Neuronal stem cell (in vitro differentiated cells): ENCODE measurements around the gene GNPAT.

ENCODE experiments used
- DNase-seq: peaks from one replicate; pipeline ENCODE4 v3.0.0-alpha.2; 2013; ENCODE audit warnings: low spot score
- H2AFZ ChIP-seq: one replicate; pipeline ENCODE4 v1.6.1; 2013; ENCODE audit warnings: mild to moderate bottlenecking, low read length, inconsistent platforms
- H2AK5ac ChIP-seq: 2 replicates; pipeline ENCODE4 v1.6.1; 2013; ENCODE audit warnings: low read depth, mild to moderate bottlenecking, inconsistent platforms, low read length, moderate library complexity, mixed read lengths
- H2BK120ac ChIP-seq: 2 replicates; pipeline ENCODE4 v1.6.1; 2013; ENCODE audit warnings: low read depth, mild to moderate bottlenecking, inconsistent platforms, low read length, moderate library complexity, mixed read lengths
- H2BK12ac ChIP-seq: one replicate; pipeline ENCODE4 v1.6.1; 2013; ENCODE audit warnings: low read length, inconsistent platforms
- H2BK15ac ChIP-seq: 2 replicates; pipeline ENCODE4 v1.6.1; 2013; ENCODE audit warnings: mild to moderate bottlenecking, low read length, inconsistent platforms, mixed read lengths
- H2BK5ac ChIP-seq: one replicate; pipeline ENCODE4 v1.6.1; 2013; ENCODE audit warnings: inconsistent platforms, mild to moderate bottlenecking, low read length, moderate library complexity
- H3K14ac ChIP-seq: one replicate; pipeline ENCODE4 v1.6.1; 2013; ENCODE audit warnings: low read length, inconsistent platforms
- H3K18ac ChIP-seq: 2 replicates; pipeline ENCODE4 v1.6.1; 2013; ENCODE audit warnings: low read length, inconsistent platforms
- H3K23ac ChIP-seq: 2 replicates; pipeline ENCODE4 v1.6.1; 2013; ENCODE audit warnings: low read depth, mild to moderate bottlenecking, mixed read lengths, low read length, inconsistent platforms; ENCODE audit not compliant: poor library complexity
- H3K27ac ChIP-seq: replicated peaks from 3 replicates; pipeline ENCODE4 v1.5.1; 2013; ENCODE audit warnings: low read length, inconsistent platforms
- H3K27me3 ChIP-seq, 3 experiments: 2 replicates each; pipeline ENCODE4 v1.6.1; 2013; ENCODE audit warnings: low read length in 3 of 3, mild to moderate bottlenecking in 2 of 3, inconsistent platforms in 1 of 3, low read depth in 1 of 3, mixed read lengths in 1 of 3, moderate library complexity in 1 of 3; ENCODE audit not compliant: control insufficient read depth in 3 of 3, insufficient read depth in 3 of 3
- H3K36me3 ChIP-seq, 2 donors: replicated peaks in 1 of 2; 2 replicates each; pipeline ENCODE4 v1.6.1; 2013; ENCODE audit warnings: low read length in 2 of 2; ENCODE audit not compliant: control insufficient read depth in 2 of 2, insufficient read depth in 2 of 2
- H3K4ac ChIP-seq: 2 replicates; pipeline ENCODE4 v1.6.1; 2013; ENCODE audit warnings: inconsistent platforms, mild to moderate bottlenecking, low read length, moderate library complexity
- H3K4me1 ChIP-seq, 2 donors: 1 replicate in 1 of 2; 2 replicates in 1 of 2; pipeline ENCODE4 v1.6.1; 2013; ENCODE audit warnings: low read length in 2 of 2, low read depth in 1 of 2; ENCODE audit not compliant: control insufficient read depth in 2 of 2, insufficient read depth in 1 of 2
- H3K4me2 ChIP-seq: one replicate; pipeline ENCODE4 v1.6.1; 2013; ENCODE audit warnings: mild to moderate bottlenecking, low read length, inconsistent platforms; ENCODE audit not compliant: insufficient read depth, poor library complexity, severe bottlenecking
- H3K4me3 ChIP-seq, 2 donors: 2 replicates each; pipeline ENCODE4 v1.5.1; 2013; ENCODE audit warnings: low read length in 2 of 2, mild to moderate bottlenecking in 2 of 2, inconsistent platforms in 1 of 2, moderate library complexity in 1 of 2
- H3K79me1 ChIP-seq: one replicate; pipeline ENCODE4 v1.6.1; 2013; ENCODE audit warnings: low read depth, mild to moderate bottlenecking, inconsistent platforms, low read length, moderate library complexity
- H3K9ac ChIP-seq: one replicate; pipeline ENCODE4 v1.6.1; 2013; ENCODE audit warnings: mild to moderate bottlenecking, low read depth, low read length, inconsistent platforms; ENCODE audit not compliant: poor library complexity
- H3K9me3 ChIP-seq, 2 donors: replicated peaks in 1 of 2; 2 replicates each; pipeline versions ENCODE3 to v1.6.1; 2013; ENCODE audit warnings: low read length in 2 of 2, mild to moderate bottlenecking in 2 of 2, inconsistent platforms in 1 of 2, low read depth in 1 of 2, mixed read lengths in 1 of 2, moderate library complexity in 1 of 2; ENCODE audit not compliant: control insufficient read depth in 2 of 2, insufficient read depth in 1 of 2
- H4K8ac ChIP-seq: one replicate; pipeline ENCODE4 v1.6.1; 2013; ENCODE audit warnings: low read depth, mild to moderate bottlenecking, inconsistent platforms, low read length, moderate library complexity
- H4K91ac ChIP-seq: one replicate; pipeline ENCODE4 v1.6.1; 2013; ENCODE audit warnings: low read length, low read depth, mild to moderate bottlenecking, inconsistent platforms; ENCODE audit not compliant: poor library complexity
- WGBS, 2 donors: extraction: QIAGEN DNeasy Blood & Tissue Kit; methylation state at CpG; one replicate each; pipeline ENCODE4 v1.1.7; 2013; ENCODE audit warnings: missing lambda C conversion rate in 2 of 2, mixed read lengths in 1 of 2; ENCODE audit not compliant: insufficient read length in 2 of 2, insufficient replicate concordance in 1 of 2; ENCODE audit errors: extremely low coverage in 2 of 2; 5-methylcytosine and 5-hydroxymethylcytosine counted together

Gene GNPAT

DNA sequence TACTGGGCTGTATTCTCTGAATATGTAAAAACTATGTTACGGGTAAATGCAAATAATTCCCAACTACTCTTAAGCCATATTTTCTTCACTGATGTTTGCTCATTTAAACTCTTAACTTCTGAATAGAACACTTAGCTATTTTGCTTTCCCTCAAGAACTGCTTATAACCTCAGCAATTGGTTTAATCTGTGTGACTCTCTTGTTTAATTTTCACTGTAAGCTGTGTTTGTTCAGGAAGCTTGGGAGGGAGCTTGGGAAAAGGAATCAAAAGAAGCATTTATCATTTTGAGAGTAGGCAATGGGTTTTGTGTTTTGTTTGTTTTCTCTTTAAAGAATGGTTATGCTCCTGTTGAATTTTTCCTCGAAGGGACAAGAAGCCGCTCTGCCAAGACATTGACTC, 24.4 kb downstream of the GNPAT start:
- H3K4ac ChIP-seq = no peak overlapping the region
- H2AK5ac ChIP-seq = no peak overlapping the region
- H3K23ac ChIP-seq = no peak overlapping the region
- DNase-seq = no peak
- no peaks in the 10 kb centered on the region for H3K79me1 ChIP-seq
- peaks cover 3 to 19% of the 10 kb centered on the region in 2 donors for H3K9me3 ChIP-seq
- H3K4me2 ChIP-seq = no peak overlapping the region
- no peaks in the 10 kb centered on the region for H3K4me1 ChIP-seq
- no peak overlapping the region for H2AFZ ChIP-seq
- peaks cover 21 to 97% of the 10 kb centered on the region in 2 donors for H3K36me3 ChIP-seq
- no peak overlapping the region for H4K91ac ChIP-seq
- H3K4me3 ChIP-seq = no peak overlapping the region
- no peak overlapping the region for H2BK12ac ChIP-seq
- no peak overlapping the region for H2BK5ac ChIP-seq
- no peak overlapping the region for H3K9ac ChIP-seq
- H4K8ac ChIP-seq = no peak overlapping the region
- no peak overlapping the region for H2BK15ac ChIP-seq
- H2BK120ac ChIP-seq = no peak overlapping the region
- H3K14ac ChIP-seq = no peak overlapping the region
- no peaks in the 10 kb centered on the region for H3K27me3 ChIP-seq
- no peak overlapping the region for H3K27ac ChIP-seq
- no peak overlapping the region for H3K18ac ChIP-seq
- WGBS, 2 donors = no CpG with 5 or more reads among the region's 3 CpGs

DNA sequence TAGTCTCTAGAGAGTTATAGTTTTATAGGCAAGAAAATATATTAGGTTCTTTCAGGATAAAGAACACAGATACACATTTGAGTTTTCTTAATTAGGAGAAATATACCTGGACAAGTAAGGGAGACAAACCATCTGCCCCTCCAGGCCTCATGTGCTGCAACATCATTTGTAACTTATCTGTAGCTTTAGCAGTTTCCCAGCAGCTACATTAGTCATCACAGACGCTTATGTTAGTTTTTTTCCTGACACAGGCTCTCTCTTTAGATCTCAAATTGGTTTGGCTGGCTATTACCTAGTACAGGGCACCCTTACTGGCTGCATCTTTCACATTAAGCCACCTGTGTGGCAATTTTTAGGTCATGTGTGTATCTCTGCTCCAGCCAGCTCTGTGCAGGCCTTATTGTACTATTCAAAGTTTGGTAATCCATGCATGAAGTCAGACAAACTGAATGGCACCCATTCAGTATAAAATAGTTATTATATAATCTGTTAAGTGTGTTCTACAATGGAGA, 25.9 kb downstream of the GNPAT start:
- Histone ChIP-seq H2AK5ac (no peak overlapping the region), H2BK15ac (no peak overlapping the region), H3K4me3 (no peak overlapping the region), H2BK5ac (no peak overlapping the region), H3K9me3 (peaks cover 3 to 4% of the 10 kb centered on the region in 2 donors), H3K23ac (no peak overlapping the region), H3K9ac (no peak overlapping the region), H3K27ac (no peak overlapping the region), H2AFZ (no peak overlapping the region), H4K91ac (no peak overlapping the region), H4K8ac (no peak overlapping the region), H3K4me2 (no peak overlapping the region), H2BK12ac (no peak overlapping the region), H3K27me3 (no peaks in the 10 kb centered on the region), H3K79me1 (no peaks in the 10 kb centered on the region), H3K4ac (no peak overlapping the region), H3K4me1 (peaks cover 0 to 2% of the 10 kb centered on the region in 2 donors), H3K18ac (no peak overlapping the region), H3K36me3 (peaks cover 22 to 96% of the 10 kb centered on the region in 2 donors), H3K14ac (no peak overlapping the region), H2BK120ac (no peak overlapping the region)
- WGBS, 2 donors = no CpG with 5 or more reads among the region's 1 CpG
- no peak for DNase-seq

DNA sequence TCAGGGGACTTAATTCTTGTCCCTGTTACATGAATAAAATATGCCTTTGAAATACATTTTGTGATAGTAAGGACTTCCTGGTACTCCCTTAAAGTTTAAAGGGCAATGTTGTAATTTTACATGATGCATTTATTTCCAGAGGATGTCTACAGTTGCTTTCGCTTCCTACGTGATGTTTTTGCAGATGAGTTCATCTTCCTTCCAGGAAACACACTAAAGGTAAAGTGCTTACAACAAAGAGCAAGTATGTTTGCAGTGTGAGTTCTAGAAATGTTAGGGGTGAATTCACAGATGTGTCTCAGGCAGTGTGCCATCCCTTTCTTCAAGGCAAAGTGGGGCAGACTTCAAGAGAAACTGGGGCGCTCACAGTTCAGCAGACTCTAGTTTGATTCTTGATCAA, 31.2 kb downstream of the GNPAT start:
- no peak overlapping the region for H2BK15ac ChIP-seq
- no peak overlapping the region for H2BK12ac ChIP-seq
- peaks cover 30 to 91% of the 10 kb centered on the region in 2 donors for H3K36me3 ChIP-seq
- H3K18ac ChIP-seq = no peak overlapping the region
- no peaks in the 10 kb centered on the region for H3K79me1 ChIP-seq
- H3K9ac ChIP-seq = no peak overlapping the region
- H3K23ac ChIP-seq = no peak overlapping the region
- no peak overlapping the region for H2BK120ac ChIP-seq
- no peak for DNase-seq
- H4K8ac ChIP-seq = no peak overlapping the region
- H3K9me3 ChIP-seq = peaks cover 0 to 2% of the 10 kb centered on the region in 2 donors
- H3K4me3 ChIP-seq = no peak overlapping the region
- H3K4me1 ChIP-seq = peaks cover 0 to 2% of the 10 kb centered on the region in 2 donors
- no peak overlapping the region for H4K91ac ChIP-seq
- H3K4ac ChIP-seq = no peak overlapping the region
- H3K27ac ChIP-seq = no peak overlapping the region
- no peak overlapping the region for H2BK5ac ChIP-seq
- no peak overlapping the region for H3K14ac ChIP-seq
- H2AK5ac ChIP-seq = no peak overlapping the region
- H3K27me3 ChIP-seq = no peaks in the 10 kb centered on the region
- no peak overlapping the region for H2AFZ ChIP-seq
- no peak overlapping the region for H3K4me2 ChIP-seq
- WGBS, 2 donors = no CpG with 5 or more reads among the region's 3 CpGs

DNA sequence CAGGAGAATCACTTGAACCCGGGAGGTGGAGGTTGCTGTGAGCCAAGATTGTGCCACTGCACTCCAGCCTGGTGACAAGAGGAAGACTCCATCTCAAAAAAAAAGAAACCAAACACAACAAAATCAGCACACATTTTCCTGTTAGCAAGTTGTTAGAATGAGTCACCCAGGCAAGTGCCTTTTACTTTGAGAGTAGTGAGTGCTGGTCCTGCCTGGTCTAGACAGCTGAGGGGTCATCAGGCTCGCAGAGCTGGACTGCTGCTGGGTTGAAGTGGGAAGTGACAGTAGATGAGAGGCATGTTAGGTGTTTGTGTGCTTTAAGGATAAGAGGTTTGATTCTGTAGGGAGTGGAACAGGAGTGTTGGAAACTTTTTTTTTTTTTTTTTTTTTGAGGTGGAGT, 31.9 kb downstream of the GNPAT start:
- H2BK5ac ChIP-seq = no peak overlapping the region
- peaks cover 0 to 2% of the 10 kb centered on the region in 2 donors for H3K4me1 ChIP-seq
- H3K27ac ChIP-seq = no peak overlapping the region
- no peak overlapping the region for H2AK5ac ChIP-seq
- H2BK15ac ChIP-seq = no peak overlapping the region
- no peak overlapping the region for H2BK120ac ChIP-seq
- no peaks in the 10 kb centered on the region for H3K9me3 ChIP-seq
- no peak overlapping the region for H3K4me3 ChIP-seq
- WGBS, 2 donors = no CpG with 5 or more reads among the region's 2 CpGs
- H3K27me3 ChIP-seq = no peaks in the 10 kb centered on the region
- H3K4me2 ChIP-seq = no peak overlapping the region
- no peak overlapping the region for H3K4ac ChIP-seq
- DNase-seq = no peak
- no peak overlapping the region for H2BK12ac ChIP-seq
- no peak overlapping the region for H3K9ac ChIP-seq
- no peak overlapping the region for H3K18ac ChIP-seq
- no peak overlapping the region for H3K14ac ChIP-seq
- peaks cover 27 to 91% of the 10 kb centered on the region in 2 donors for H3K36me3 ChIP-seq
- no peak overlapping the region for H4K91ac ChIP-seq
- no peak overlapping the region for H2AFZ ChIP-seq
- H3K79me1 ChIP-seq = no peaks in the 10 kb centered on the region
- no peak overlapping the region for H3K23ac ChIP-seq
- no peak overlapping the region for H4K8ac ChIP-seq
